GM18526 (cell line): ENCODE data around the gene KIAA1671.

Experiments
- POLR2A ChIP-seq: IDR thresholded peaks from 3 replicates; pipeline ENCODE4 v1.6.1; 2011; ENCODE audit not compliant: insufficient read length; ENCODE audit errors: extremely low read depth

KIAA1671 gene

GRCh38 chr22:25070956-25071355, 118.4 kb downstream of the KIAA1671 start:
- no peak for TF ChIP-seq POLR2A

GRCh38 chr22:25071720-25072119, 119.2 kb downstream of the KIAA1671 start:
- TF ChIP-seq POLR2A, result no peak

GRCh38 chr22:25072406-25072805, 119.9 kb downstream of the KIAA1671 start:
- TF ChIP-seq POLR2A, result no peak

DNA sequence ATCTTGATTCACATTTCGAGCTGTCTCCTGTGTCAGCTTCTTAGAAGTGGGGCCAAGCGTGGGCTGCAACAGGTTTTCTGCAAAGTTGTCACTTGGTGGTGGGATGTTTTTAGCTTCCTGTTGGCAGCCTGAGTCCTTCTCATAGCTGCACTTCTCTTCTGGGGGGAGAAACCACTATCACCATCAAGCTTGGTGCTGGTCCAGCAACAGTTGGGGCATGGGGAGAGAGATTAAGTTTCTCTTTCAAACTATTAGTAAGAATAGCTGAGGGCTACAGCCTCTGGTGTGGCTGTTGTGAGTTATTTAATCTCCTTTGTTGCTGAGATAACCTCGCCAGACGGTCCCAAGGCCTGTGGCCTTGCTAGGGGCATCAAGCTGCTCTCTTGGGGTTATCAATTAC, 123.8 kb downstream of the KIAA1671 start:
- no peak for TF ChIP-seq POLR2A

DNA sequence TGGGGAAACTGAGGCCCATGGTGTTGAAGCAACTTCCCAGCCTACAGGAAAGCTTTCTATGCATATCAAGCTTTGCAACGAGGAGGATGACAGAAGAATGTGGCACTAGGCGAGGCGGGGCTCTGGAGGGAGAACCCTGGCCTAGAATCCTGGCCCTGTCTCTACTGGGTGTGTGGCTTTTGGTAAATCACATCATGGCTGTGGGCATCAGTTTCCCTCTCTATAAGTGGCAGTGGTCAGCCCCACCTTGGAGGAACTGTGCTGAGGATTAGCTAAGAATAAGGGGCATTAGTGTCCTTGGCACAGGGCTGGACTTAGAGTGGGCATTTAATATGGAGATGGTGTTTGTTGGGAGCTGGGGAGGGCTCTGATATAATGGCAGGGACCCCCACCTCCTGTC, 124.5 kb downstream of the KIAA1671 start:
- no peak for TF ChIP-seq POLR2A

GRCh38 chr22:25077964-25078363, 125.4 kb downstream of the KIAA1671 start:
- no peak for TF ChIP-seq POLR2A

- TF ChIP-seq POLR2A, result no peak
Measured at GRCh38 chr22:25078591-25078990, 126.1 kb downstream of the KIAA1671 start.

DNA sequence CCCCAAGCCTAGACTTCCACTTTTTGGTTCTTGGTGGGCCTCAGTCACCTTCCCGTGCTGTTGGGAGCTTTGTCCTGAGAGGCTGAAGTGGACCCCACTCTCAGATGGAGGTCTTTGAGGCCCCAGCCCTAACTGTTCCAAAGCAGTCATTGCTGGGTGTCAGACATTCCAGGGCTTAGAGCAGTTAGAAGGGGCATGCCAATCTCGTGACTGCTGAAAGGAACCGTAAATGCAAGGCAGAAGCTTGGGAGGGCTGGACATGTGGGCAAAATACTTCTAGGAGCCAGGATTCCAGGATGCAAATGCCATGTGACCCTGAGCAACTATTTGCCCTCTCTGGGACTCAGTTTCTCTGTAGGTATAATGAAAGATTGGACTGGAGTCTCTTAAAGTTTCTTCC, 128.3 kb downstream of the KIAA1671 start:
- no peak for TF ChIP-seq POLR2A

- TF ChIP-seq POLR2A, result no peak
Measured at GRCh38 chr22:25081409-25081824, 128.9 kb downstream of the KIAA1671 start.

DNA sequence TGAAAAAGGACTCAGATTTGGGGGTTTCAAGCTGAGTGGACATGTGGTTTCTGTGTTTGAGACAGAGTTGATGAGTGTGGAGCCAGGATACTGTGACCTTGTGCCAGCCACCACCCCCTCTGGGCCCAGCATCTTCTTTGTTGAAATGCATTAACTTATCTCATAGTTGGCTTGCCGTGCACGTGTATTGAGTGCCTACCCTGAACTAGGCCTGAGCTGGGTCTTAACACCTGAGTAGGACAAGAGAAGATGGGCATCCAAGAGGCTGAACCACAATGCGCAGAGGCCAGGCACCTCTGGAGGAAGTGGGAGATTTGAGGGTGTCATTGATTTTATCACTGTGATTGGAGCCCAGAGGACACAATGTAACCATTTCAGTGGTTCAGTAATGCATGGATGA, 129.6 kb downstream of the KIAA1671 start:
- TF ChIP-seq POLR2A, result no peak

DNA sequence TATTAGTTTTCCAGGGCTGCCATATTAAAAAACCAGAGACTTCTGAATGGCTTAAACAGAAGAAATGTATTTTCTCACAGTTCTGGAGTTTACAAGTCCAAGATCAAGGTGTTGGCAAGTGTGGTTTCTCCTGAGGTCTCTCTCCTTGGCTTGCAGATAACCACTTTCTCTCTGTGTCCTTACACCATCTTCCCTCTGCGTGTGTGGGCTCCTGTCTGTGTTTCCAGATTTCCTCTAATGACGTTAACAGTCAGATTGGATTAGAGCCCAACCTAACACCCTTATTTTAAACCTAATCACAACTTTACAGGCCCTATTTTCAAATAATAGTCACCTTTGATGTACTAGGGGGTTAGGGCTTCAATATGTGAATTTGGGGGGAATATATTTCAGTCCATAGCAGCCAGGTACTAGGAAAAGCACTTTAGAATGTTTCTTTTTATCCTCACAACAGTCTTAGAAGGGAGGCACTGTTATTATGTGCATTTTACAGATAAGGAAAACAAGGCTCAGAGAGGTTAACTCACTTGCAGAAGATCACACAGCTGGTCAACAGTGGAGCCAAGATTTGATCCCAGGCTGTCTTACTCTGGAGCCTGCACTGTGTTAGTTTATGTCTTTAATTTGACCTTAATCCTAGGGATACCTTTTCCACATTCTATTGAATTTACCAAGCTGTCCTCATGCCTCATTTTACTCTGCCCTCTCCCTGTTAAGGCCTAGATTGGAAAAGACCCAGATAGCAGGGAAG, 130.7 kb downstream of the KIAA1671 start:
- no peak for TF ChIP-seq POLR2A

DNA sequence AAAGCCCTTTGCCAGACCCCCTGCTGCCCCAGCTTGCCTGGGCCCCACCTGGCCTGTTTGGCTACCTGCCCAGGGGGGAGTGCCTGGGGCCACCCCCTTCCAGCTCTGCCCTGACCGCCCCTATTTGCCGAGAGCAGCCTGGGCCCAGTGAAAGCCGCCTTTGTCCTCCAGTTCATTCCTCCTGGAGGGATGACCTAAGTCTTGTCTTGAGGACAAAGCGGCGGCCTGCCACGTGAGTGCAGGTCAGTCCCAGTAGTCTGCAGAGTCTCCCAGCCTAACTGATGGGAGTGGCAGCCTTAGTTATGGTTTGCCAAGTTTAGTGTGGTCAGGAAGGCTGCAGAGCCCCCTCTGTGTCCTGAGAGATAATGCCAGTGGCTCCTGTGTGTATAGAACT, 131.3 kb downstream of the KIAA1671 start:
- no peak for TF ChIP-seq POLR2A

DNA sequence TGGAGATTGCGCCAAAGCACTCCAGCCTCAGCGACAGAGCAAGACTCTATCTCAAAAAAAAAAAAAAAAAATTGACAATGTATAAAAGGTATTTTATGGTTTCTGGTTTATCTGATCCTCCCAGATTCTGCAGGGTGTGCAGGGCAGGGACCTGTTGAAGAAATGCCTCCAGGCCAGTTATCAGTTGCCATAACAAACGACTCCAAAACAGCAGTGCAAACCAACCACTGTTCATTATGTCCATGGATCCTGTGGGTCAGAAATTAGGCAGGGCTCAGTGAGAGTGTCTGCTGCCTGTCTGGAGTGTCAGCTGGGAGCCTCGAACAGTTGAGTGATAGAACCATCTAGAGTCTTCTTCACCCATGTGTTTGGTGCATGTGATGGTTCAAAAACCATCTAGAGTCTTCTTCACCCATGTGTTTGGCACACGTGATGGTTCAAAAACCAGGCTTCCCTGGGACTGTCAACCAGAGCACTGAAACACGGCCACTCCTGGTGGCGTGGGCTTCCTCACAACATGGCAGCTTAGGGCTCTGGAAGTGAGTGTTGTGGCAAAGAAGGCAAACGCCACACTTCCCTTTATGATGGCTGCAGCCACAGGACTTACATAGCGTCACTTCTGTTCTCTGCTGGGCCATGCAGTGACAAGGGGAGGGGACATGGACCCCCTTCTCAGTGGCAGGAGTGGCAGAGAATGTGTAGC, 132.0 kb downstream of the KIAA1671 start:
- no peak for TF ChIP-seq POLR2A

- no peak for TF ChIP-seq POLR2A
Measured at GRCh38 chr22:25085156-25085555, 132.6 kb downstream of the KIAA1671 start.

DNA sequence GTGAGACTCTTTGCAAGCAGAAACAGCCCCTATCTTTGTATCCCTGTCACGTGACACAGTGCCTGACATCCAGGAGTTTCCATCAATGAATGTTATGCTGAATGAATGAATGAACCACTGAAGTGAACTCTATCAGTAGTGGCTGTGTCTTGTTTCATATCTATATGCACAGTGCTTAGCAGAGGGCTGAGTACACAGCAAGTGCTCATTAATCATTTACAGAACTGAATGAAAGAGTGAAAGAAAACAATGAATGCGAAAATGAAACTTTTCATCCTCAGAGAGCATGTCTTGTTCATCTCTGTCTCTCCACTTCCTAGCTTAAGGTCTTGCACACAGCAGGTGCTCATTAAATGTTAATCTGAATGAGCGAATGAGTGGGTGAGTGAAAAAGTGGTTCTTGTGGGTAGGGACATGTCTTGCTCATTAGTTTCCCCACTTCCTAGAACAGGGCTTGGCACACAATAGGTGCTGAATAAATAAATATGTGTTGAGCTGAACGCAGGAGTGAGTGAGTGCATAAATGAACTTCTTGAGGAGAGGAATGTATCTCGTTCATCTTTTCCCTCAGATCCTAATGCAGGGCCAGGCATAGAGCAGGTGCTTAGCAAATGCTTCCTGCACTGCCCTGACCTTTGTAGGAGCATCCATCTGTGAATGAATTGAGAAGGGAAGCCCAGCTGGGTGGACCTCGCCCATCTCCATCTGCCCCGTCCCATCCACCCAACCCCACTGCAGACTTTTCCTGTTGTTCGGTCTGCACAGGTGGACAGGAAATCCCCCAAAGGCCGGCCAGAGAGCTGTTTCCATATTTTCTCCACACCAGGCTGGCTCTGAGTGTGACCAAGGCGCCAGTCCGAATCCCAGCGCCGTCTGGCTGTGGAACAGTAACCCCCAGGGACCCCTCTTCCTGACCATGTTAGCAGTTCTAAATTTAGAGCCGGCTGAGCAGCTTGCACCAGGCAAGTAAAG, 133.7 kb downstream of the KIAA1671 start:
- TF ChIP-seq POLR2A, result no peak
